Measurements from ENCODE around the gene ZNF335. TPM values are rescaled to one million over a fixed set of nuclear protein-coding genes. Genes with fewer than 3 reads are reported as not detected.
A peak's percentile ranks its signal among the peaks of the same experiment; 100 is the strongest.

Gene ZNF335
- total and polyA plus RNA-seq, 2 of the 13 experiments (the other 11 are each of a cell fraction or from before 2014, with no cell fraction given), result 9.7 to 13.7 TPM

GRCh38 chr20:45940053-45940452 is 31.9 kb downstream of the ZNF335 start:
- no peaks in the 10 kb centered on the region; a peak in 1 of 5 replicates for H3K27me3 ChIP-seq (ENCODE audit: control insufficient read depth in 1 of 2, insufficient read depth in 2 of 2, low read length in 2 of 2)
- no peak overlapping the region for H3K27ac ChIP-seq (ENCODE audit: extremely low read length, insufficient read depth, low read length)
- peaks cover 63 to 66% of the 10 kb centered on the region in 2 experiments for H3K36me3 ChIP-seq (replicated peaks in 1 of 2; ENCODE audit: control insufficient read depth in 1 of 2, insufficient read depth in 2 of 2, low read length in 2 of 2)
- DNase-seq (ENCODE audit: low spot score) (no peak), FAIRE-seq (no peak), ATAC-seq (no peak)
- no peaks in the 10 kb centered on the region for H3K9me3 ChIP-seq (ENCODE audit: low read length)
- TF ChIP-seq LCORL (IDR thresholded peaks at IDR 0.05), result no peak
- no peak for TF ChIP-seq LCORL (CRISPR knock-in tag; IDR thresholded peaks at IDR 0.05)
- TF ChIP-seq MAFK (conservative IDR thresholded peaks at IDR 0.05 in 1 of 2, IDR thresholded peaks at IDR 0.05 in 1 of 2; ENCODE audit: low read length in 2 of 2), result 0 out of 4 replicates have a peak, but pooled peaks of 1 of the 2 experiments have one; percentile 8
- no peak overlapping the region for H3K4me3 ChIP-seq (replicated peaks in 1 of 3; ENCODE audit: insufficient read depth in 1 of 3, low read depth in 2 of 3, low read length in 3 of 3)
- intact Hi-C loops (cut with micrococcal nuclease; ENCODE audit: unreplicated experiment), result no loop called here
- ChIA-PET POLR2A (interaction anchor here (0.7 to 1.4 kb wide), 3 partner anchors 9 to 20 kb away, joined by 3 read pairs; no protein-coding TSS in a partner anchor), CTCF (ENCODE audit: low intra/inter-chr PET ratio, low total read pairs) (no interaction called here)
- no peaks in the 10 kb centered on the region for H4K20me1 ChIP-seq (ENCODE audit: insufficient read depth, low read length)
- in situ Hi-C loops (cut with HindIII; ENCODE audit: extremely low pct_ligation_motif_present, low pct_unique_long_range_greater_than_20kb), result no loop called here
- 97% methylated on average over 3 of the region's 3 CpGs for WGBS (ENCODE audit: low lambda C conversion rate)
- peaks cover 16% of the 10 kb centered on the region for H3K4me1 ChIP-seq (ENCODE audit: insufficient read depth, low read length)
- H3K9ac ChIP-seq (ENCODE audit: insufficient read depth, low read depth, low read length), result no peak overlapping the region
- no peak overlapping the region for H3K4me2 ChIP-seq (ENCODE audit: low read depth, low read length)
- no peak overlapping the region for H2AFZ ChIP-seq (ENCODE audit: low read length)
- peaks cover 15% of the 10 kb centered on the region for H3K79me2 ChIP-seq (ENCODE audit: insufficient read depth, low read length)
- no TSS peak for BruUV-seq (replicated peaks)

- Histone ChIP-seq H3K36me3 (replicated peaks in 1 of 2; ENCODE audit: control insufficient read depth in 1 of 2, insufficient read depth in 2 of 2, low read length in 2 of 2) (peaks cover 53 to 55% of the 10 kb centered on the region in 2 experiments), H3K27me3 (ENCODE audit: control insufficient read depth in 1 of 2, insufficient read depth in 2 of 2, low read length in 2 of 2) (no peaks in the 10 kb centered on the region; a peak in 1 of 5 replicates), H3K9ac (ENCODE audit: insufficient read depth, low read depth, low read length) (no peak overlapping the region), H3K4me1 (ENCODE audit: insufficient read depth, low read length) (peaks cover 17% of the 10 kb centered on the region), H3K4me2 (ENCODE audit: low read depth, low read length) (no peak overlapping the region), H3K27ac (ENCODE audit: extremely low read length, insufficient read depth, low read length) (no peak overlapping the region), H3K79me2 (ENCODE audit: insufficient read depth, low read length) (peaks cover 17% of the 10 kb centered on the region), H3K9me3 (ENCODE audit: low read length) (no peaks in the 10 kb centered on the region), H3K4me3 (replicated peaks in 1 of 3; ENCODE audit: insufficient read depth in 1 of 3, low read depth in 2 of 3, low read length in 3 of 3) (no peak overlapping the region), H2AFZ (ENCODE audit: low read length) (no peak overlapping the region), H4K20me1 (ENCODE audit: insufficient read depth, low read length) (no peaks in the 10 kb centered on the region)
- intact Hi-C loops (cut with micrococcal nuclease; ENCODE audit: unreplicated experiment) (no loop called here), in situ Hi-C loops (cut with HindIII; ENCODE audit: extremely low pct_ligation_motif_present, low pct_unique_long_range_greater_than_20kb) (no loop called here)
- no TSS peak for BruUV-seq (replicated peaks)
- ChIA-PET CTCF (ENCODE audit: low intra/inter-chr PET ratio, low total read pairs) (no interaction called here), POLR2A (no interaction called here)
- FAIRE-seq, result no peak
- no peak for DNase-seq (ENCODE audit: low spot score)
- WGBS (ENCODE audit: low lambda C conversion rate), result 97% methylated on average over 11 of the region's 13 CpGs
- no peak for ATAC-seq
- TF ChIP-seq ZNF296 (CRISPR knock-in tag; conservative IDR thresholded peaks at IDR 0.05) (0 out of 2 replicates have a peak, but pooled peaks have one; percentile 45), ZFP91 (CRISPR knock-in tag; IDR thresholded peaks at IDR 0.05; ENCODE audit: borderline replicate concordance) (peak; percentile 25; the same call in 1 of the 2 replicates), THAP9 (CRISPR knock-in tag; IDR thresholded peaks at IDR 0.05; ENCODE audit: borderline replicate concordance) (no peak), NRL (CRISPR knock-in tag; IDR thresholded peaks at IDR 0.05; ENCODE audit: borderline replicate concordance) (0 out of 2 replicates have a peak, but pooled peaks have one; percentile 18), ZNF878 (CRISPR knock-in tag; IDR thresholded peaks at IDR 0.05) (no peak), GPBP1L1 (CRISPR knock-in tag; IDR thresholded peaks at IDR 0.05) (no peak), ZNF768 (CRISPR knock-in tag; IDR thresholded peaks at IDR 0.05) (peak; percentile 9; the same call in 1 of the 2 replicates), KDM2A (CRISPR knock-in tag; IDR thresholded peaks at IDR 0.05; ENCODE audit: borderline replicate concordance, low read depth) (no peak)
Observed at GRCh38 chr20:45938727-45939438, 33.1 kb downstream of the ZNF335 start.

All from HepG2 (cell line).